Hematopoietic multipotent progenitor cell treated with erythropoietin and hydrocortisone succinate and interleukin-3 and kit ligand, for 8 days (in vitro differentiated cells): ENCODE data around the gene IL6.
A peak's percentile ranks its signal among the peaks of the same experiment; 100 is the strongest.
"Not testable (repeated sequence)": the region's sequence is repeated elsewhere in the genome, so short reads cannot be mapped to it uniquely, and the experiment has no call there.

ENCODE experiments used
- DNase-seq: peaks from one replicate; pipeline ENCODE4 v3.0.0-alpha.2; 2015

Gene IL6

DNA sequence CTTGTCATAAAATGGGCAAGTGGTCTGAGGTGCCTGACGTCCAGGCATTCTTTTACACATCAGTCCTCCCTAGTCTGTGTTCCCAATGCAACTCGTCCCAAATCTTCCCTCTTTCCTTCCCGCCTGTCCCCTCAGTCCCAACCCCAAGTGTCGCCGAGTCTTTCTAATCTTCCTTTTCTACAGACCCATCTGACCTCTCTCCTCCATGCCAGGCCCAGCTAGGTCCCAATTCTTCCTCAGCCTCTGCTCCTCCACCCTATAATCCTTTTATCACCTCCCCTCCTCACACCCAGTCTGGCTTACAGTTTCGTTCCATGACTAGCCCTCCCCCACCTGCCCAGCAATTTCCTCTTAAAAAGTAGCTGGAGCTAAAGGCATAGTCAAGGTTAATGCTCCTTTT, 22.3 kb upstream of the IL6 start:
- not testable (repeated sequence) for DNase-seq

GRCh38 chr7:22705874-22706273, 21.1 kb upstream of the IL6 start:
- not testable (repeated sequence) for DNase-seq

DNA sequence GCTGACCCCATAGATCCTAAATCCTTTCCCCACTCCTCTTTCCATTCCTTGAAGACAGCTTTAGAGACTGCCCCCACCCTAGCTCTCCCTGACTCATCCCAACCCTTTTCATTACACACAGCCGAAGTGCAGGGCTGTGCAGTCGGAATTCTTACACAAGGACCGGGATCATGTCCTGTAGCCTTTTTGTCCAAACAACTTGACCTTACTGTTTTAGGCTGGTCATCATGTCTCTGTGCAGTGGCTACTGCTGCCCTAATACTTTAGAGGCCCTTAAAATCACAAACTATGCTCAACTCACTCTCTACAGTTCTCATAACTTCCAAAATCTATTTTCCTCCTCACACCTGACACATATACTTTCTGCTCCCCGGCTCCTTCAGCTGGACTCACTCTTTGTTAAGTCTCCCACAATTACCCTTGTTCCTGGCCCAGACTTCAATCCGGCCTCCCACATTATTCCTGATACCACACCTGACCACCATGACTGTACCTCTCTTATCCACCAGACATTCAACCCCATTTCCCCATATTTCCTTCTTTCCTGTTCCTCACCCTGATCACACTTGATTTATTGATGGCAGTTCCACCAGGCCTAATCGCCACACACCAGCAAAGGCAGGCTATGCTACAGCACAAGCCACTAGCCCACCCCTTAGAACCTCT, 19.8 kb upstream of the IL6 start:
- DNase-seq, result not testable (repeated sequence)

DNA sequence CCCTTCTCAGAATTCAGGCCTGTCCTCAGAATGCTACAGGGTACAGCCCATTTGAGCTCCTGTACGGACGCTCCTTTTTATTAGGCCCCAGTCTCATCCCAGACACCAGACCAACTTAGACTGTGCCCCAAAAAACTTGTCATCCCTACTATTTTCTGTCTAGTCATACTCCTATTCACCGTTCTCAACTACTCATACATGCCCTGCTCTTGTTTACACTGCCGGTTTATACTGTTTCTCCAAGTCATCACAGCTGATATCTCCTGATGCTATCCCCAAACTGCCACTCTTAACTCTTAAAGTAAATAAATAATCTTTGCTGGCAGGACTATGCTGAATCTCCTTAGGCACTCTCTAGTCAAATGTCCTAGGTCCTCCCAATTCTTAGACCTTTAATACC, 18.8 kb upstream of the IL6 start:
- not testable (repeated sequence) for DNase-seq

DNA sequence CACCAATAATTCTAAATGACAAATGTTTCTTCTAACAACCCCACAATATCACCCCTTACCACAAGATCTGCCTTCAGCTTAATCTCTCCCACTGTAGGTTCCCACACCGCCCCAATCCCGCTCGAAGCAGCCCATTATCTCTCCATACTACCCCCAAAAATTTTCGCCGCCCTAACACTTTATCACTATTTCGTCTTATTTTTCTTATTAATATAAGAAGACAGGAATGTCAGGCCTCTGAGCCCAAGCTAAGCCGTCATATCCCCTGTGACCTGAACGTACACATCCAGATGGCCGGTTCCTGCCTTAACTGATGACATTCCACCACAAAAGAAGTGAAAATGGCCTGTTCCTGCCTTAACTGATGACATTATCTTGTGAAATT, 18.3 kb upstream of the IL6 start:
- not testable (repeated sequence) for DNase-seq

- not testable (repeated sequence) for DNase-seq
Observed at GRCh38 chr7:22709062-22709829, 17.8 kb upstream of the IL6 start.

DNA sequence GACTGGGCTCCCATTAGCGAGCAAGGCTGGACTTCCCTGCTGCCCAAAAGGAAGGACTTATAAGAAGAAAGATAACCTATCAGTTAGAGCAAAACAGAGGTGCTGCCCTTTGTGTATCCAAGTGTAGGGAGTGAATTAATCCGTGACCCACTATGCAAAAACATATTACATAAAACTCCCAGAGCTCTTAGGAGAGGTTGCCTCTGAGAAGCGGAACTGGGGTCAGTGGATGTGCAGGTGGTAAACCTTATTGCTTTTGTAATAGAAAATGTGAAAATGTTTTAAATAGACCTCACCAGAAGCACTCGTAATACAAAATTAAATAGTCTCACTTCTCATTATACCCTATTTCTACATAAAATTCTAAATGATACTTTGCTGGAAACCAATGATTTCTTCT, 17.1 kb upstream of the IL6 start:
- DNase-seq, result no peak

DNA sequence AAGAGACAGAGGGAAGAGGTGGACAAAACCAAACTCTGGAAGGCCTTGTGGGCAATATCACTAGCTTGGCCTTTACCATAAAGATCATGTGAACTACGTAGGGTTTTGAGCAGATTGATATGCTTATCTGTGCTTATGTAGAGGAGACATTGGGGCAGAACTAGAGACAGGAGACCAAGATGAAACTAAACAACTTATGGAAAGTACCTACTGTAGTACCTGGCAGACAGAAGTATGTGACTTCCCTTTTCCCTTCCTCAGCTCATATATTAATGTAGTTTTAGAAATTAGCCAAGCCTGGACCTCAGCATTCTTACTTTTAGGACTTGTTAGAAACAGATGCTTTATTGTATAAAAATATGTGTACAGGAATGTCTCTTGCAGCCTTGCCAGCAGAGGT, 14.0 kb upstream of the IL6 start:
- DNase-seq, result no peak

GRCh38 chr7:22713463-22713862, 13.5 kb upstream of the IL6 start:
- DNase-seq, result no peak

GRCh38 chr7:22715969-22716368, 11.0 kb upstream of the IL6 start:
- no peak for DNase-seq

GRCh38 chr7:22717760-22718159, 9.2 kb upstream of the IL6 start:
- no peak for DNase-seq

DNA sequence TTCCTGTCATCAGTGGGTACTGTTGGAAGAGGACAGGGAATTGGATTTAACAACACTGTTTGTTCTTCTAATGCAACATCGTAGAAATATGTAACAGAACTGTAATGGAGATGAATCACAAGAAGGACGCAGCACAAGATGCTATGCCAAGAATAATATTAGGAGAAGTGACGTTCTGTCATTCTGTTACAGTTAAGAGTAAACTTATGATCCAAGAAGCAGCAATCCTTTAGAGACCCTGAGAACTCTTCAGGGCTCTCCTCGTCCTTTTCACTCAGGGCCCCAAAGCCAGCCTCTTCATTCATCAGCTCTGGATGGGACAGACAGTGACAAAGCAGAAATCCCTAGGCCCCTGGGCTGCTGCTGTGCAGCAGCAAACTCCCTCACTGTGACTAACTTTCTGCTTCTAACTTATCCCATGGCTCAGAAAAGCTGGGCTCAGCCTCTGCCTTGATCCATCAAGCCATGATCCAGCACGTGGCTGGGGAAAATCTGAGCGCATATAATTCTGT, 8.7 kb upstream of the IL6 start:
- DNase-seq, result no peak

DNA sequence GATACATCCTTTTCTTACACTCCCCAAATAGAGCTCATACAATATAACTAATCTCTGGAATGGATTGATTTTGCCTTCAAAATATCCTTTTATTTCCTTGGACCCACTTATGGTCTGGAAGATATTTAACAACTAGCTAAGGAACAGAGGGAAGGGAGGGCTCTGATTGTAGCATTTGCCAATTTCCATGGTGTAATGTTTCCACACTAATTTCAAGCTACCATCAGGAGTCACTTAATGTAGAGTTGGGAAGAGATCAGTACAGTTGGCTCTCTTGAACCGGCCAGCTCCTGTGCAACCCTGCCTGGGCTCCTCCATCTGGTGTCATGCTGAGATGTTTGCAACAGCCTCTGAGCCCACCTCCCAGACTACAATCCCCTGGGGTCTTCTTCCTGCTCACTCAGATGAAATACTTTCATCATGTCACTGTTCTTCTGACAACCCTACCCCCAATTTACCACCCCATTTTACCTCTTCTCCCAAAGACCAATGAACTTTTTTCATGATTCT, 8.0 kb upstream of the IL6 start:
- no peak for DNase-seq

- no peak for DNase-seq
Observed at GRCh38 chr7:22720791-22721786, 5.9 kb upstream of the IL6 start.

- no peak for DNase-seq
Observed at GRCh38 chr7:22722536-22723180, 4.3 kb upstream of the IL6 start.

- no peak for DNase-seq
Observed at GRCh38 chr7:22723181-22723601, 3.8 kb upstream of the IL6 start.

DNA sequence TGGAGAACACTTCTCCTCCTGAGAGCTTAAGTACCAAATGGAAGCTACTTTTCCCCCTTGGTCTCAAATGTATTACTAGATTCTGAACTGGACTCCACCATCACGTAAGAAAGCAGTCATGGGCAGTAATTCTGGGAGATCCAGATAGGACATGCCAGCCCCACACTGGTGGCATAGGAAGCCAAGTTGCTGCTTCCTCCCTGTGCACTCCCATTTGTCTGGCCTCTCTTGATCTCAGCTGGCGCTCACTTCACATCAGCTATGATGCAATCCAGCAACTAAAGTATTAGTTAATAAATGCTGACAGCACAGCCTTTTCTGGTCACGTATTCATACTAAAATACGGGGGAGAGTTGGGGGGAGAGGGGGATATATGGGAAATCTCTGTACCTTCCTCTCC, 3.4 kb upstream of the IL6 start:
- DNase-seq, result no peak

DNA sequence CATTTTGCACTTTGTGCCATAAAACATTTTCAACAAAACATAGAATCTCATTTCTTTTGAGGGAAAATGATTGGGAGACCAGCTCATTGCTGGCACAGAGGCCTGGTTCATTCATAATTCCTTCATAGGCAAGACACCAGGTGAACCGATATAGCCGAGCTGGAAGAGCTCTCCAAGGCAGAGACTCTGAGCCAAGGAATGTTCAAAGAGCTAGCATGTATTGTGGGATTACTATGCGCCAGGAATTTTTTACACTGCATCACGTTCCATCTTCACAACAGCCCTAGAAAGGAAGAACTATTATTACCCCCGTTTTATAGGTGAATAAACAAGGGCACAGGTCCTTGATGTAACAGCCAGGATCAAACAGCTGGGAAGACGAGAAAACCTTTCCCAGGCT, 2.1 kb upstream of the IL6 start:
- DNase-seq, result no peak

- DNase-seq, result peak; percentile 18
Observed at GRCh38 chr7:22725585-22725984, 1.4 kb upstream of the IL6 start.

- DNase-seq, result peak; percentile 46
Observed at GRCh38 chr7:22726345-22726906, 574 bp upstream of the IL6 start.

GRCh38 chr7:22727714-22728035, 675 bp downstream of the IL6 start:
- DNase-seq, result no peak

DNA sequence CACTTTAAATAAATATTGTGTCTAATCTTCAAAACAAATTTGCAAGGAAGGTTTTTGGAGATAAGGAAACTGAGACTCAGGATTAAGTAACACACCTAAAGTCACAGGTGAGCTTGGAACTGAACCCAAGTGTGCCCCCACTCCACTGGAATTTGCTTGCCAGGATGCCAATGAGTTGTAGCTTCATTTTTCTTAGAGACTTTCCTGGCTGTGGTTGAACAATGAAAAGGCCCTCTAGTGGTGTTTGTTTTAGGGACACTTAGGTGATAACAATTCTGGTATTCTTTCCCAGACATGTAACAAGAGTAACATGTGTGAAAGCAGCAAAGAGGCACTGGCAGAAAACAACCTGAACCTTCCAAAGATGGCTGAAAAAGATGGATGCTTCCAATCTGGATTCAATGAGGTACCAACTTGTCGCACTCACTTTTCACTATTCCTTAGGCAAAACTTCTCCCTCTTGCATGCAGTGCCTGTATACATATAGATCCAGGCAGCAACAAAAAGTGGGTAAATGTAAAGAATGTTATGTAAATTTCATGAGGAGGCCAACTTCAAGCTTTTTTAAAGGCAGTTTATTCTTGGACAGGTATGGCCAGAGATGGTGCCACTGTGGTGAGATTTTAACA, 1.5 kb downstream of the IL6 start:
- peak; percentile 50 for DNase-seq
